ENCODE results near the gene PSMC3.

Gene PSMC3

GRCh38 chr11:47387944-47388696 lies 38.1 kb downstream of the PSMC3 start:
- H3K4me2 ChIP-seq (ENCODE audit: low read length), result no peak overlapping the region
- H3K79me2 ChIP-seq (ENCODE audit: insufficient read depth, low read length), result no peaks in the 10 kb centered on the region
- no peak overlapping the region for H3K4me3 ChIP-seq (ENCODE audit: low read depth, low read length, poor library complexity, severe bottlenecking)
- H3K9me2 ChIP-seq (ENCODE audit: low read depth, low read length), result no peaks in the 10 kb centered on the region
- no peak overlapping the region for H3K27ac ChIP-seq (ENCODE audit: low read depth, low read length, poor library complexity, severe bottlenecking)
- no peak overlapping the region for H2AFZ ChIP-seq (ENCODE audit: low read length)
- peaks cover 5% of the 10 kb centered on the region for H3K4me1 ChIP-seq (ENCODE audit: insufficient read depth, low read length, severe bottlenecking)
- no peaks in the 10 kb centered on the region for H3F3A ChIP-seq (ENCODE audit: insufficient read depth, low read length)
- no peaks in the 10 kb centered on the region for H3K27me3 ChIP-seq (ENCODE audit: insufficient read depth, low read length)
- H4K20me1 ChIP-seq (ENCODE audit: insufficient read depth, low read length), result no peaks in the 10 kb centered on the region
- TF ChIP-seq EZH2 (IDR thresholded peaks at IDR 0.05; ENCODE audit: borderline replicate concordance, low read length), result no peak
- TF ChIP-seq CTCF (IDR thresholded peaks at IDR 0.05; ENCODE audit: low read length), result no peak
- no peaks in the 10 kb centered on the region for H3K36me3 ChIP-seq (ENCODE audit: insufficient read depth, low read length)
- no peaks in the 10 kb centered on the region for H3K9me3 ChIP-seq (ENCODE audit: low read length)
- no peak overlapping the region for H3K9ac ChIP-seq (ENCODE audit: low read length)

GRCh38 chr11:47384498-47384897 lies 41.7 kb downstream of the PSMC3 start:
- no peak overlapping the region for H2AFZ ChIP-seq (ENCODE audit: low read length)
- H3K9me3 ChIP-seq (ENCODE audit: low read length), result no peaks in the 10 kb centered on the region
- H3K79me2 ChIP-seq (ENCODE audit: insufficient read depth, low read length), result no peaks in the 10 kb centered on the region
- H3K36me3 ChIP-seq (ENCODE audit: insufficient read depth, low read length), result no peaks in the 10 kb centered on the region
- no peak overlapping the region for H3K9ac ChIP-seq (ENCODE audit: low read length)
- H3K27ac ChIP-seq (ENCODE audit: low read depth, low read length, poor library complexity, severe bottlenecking), result no peak overlapping the region
- H3K4me1 ChIP-seq (ENCODE audit: insufficient read depth, low read length, severe bottlenecking), result no peaks in the 10 kb centered on the region
- no peaks in the 10 kb centered on the region for H3K27me3 ChIP-seq (ENCODE audit: insufficient read depth, low read length)
- TF ChIP-seq CTCF (IDR thresholded peaks at IDR 0.05; ENCODE audit: low read length) (no peak), EZH2 (IDR thresholded peaks at IDR 0.05; ENCODE audit: borderline replicate concordance, low read length) (no peak)
- no peak overlapping the region for H3K4me3 ChIP-seq (ENCODE audit: low read depth, low read length, poor library complexity, severe bottlenecking)
- no peaks in the 10 kb centered on the region for H4K20me1 ChIP-seq (ENCODE audit: insufficient read depth, low read length)
- no peak overlapping the region for H3K4me2 ChIP-seq (ENCODE audit: low read length)
- H3K9me2 ChIP-seq (ENCODE audit: low read depth, low read length), result no peaks in the 10 kb centered on the region
- no peaks in the 10 kb centered on the region for H3F3A ChIP-seq (ENCODE audit: insufficient read depth, low read length)

- Histone ChIP-seq H3K9ac (ENCODE audit: low read length) (no peak overlapping the region), H3K9me3 (ENCODE audit: low read length) (no peaks in the 10 kb centered on the region), H2AFZ (ENCODE audit: low read length) (no peak overlapping the region), H3K4me1 (ENCODE audit: insufficient read depth, low read length, severe bottlenecking) (peaks cover 11% of the 10 kb centered on the region), H3K4me3 (ENCODE audit: low read depth, low read length, poor library complexity, severe bottlenecking) (no peak overlapping the region), H3K4me2 (ENCODE audit: low read length) (no peak overlapping the region), H4K20me1 (ENCODE audit: insufficient read depth, low read length) (no peaks in the 10 kb centered on the region), H3K9me2 (ENCODE audit: low read depth, low read length) (no peaks in the 10 kb centered on the region), H3F3A (ENCODE audit: insufficient read depth, low read length) (no peaks in the 10 kb centered on the region), H3K36me3 (ENCODE audit: insufficient read depth, low read length) (no peaks in the 10 kb centered on the region), H3K27me3 (ENCODE audit: insufficient read depth, low read length) (no peaks in the 10 kb centered on the region), H3K79me2 (ENCODE audit: insufficient read depth, low read length) (peaks cover 2% of the 10 kb centered on the region; the same call in 1 of the 2 replicates), H3K27ac (ENCODE audit: low read depth, low read length, poor library complexity, severe bottlenecking) (no peak overlapping the region)
- no peak for TF ChIP-seq EZH2 (IDR thresholded peaks at IDR 0.05; ENCODE audit: borderline replicate concordance, low read length)
- TF ChIP-seq CTCF (IDR thresholded peaks at IDR 0.05; ENCODE audit: low read length), result no peak
These were observed 43.2 kb downstream of the PSMC3 start for GRCh38 chr11:47383071-47383470.
